COLO668 (cell line): Measurements from ENCODE around the gene SLC19A2.

Source experiments
- DNase-seq: peaks from one replicate; lab custom pipeline; 2025; ENCODE audit not compliant: unreplicated experiment; lab: John Stamatoyannopoulos, UW

SLC19A2 gene

GRCh38 chr1:169414952-169415351 lies 70.8 kb downstream of the SLC19A2 start:
- no peak for DNase-seq
